HG03521 (cell line): Measurements from ENCODE around the gene CLPX.
"Not testable (repeated sequence)": the region's sequence is repeated elsewhere in the genome, so short reads cannot be mapped to it uniquely, and the experiment has no call there.

ENCODE experiments used
- ATAC-seq: cut with Tn5 transposase; IDR thresholded peaks from one replicate; pipeline ENCODE4 v1.9.1; 2021; ENCODE audit warnings: mild to moderate bottlenecking, moderate library complexity; ENCODE audit not compliant: unreplicated experiment

Gene CLPX

GRCh38 chr15:65175511-65175910 is 9.6 kb downstream of the CLPX start:
- no peak for ATAC-seq

- ATAC-seq, result no peak
Observed at GRCh38 chr15:65174509-65174908, 10.6 kb downstream of the CLPX start.

DNA sequence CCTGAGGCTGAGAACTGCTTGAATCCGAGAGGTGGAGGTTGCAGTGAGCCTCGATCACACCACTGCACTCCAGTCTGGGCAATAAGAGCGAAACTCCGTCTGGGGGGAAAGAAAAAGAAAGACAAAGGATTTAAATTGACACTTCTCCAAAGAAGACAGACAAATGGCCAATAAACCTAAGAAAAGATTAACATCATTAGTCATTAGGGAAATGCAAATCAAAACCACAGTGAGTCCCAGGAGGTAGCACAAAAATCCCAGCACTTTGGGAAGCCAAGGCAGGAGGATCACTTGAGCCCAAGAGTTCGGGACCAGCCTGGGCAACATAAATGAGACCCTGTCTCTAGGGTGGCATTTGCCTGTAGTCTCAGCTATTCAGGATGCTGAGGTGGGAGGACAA is 12.6 kb downstream of the CLPX start:
- no peak for ATAC-seq

- ATAC-seq, result no peak
Observed at GRCh38 chr15:65171428-65171827, 13.7 kb downstream of the CLPX start.

GRCh38 chr15:65165875-65166274 is 19.3 kb downstream of the CLPX start:
- no peak for ATAC-seq

DNA sequence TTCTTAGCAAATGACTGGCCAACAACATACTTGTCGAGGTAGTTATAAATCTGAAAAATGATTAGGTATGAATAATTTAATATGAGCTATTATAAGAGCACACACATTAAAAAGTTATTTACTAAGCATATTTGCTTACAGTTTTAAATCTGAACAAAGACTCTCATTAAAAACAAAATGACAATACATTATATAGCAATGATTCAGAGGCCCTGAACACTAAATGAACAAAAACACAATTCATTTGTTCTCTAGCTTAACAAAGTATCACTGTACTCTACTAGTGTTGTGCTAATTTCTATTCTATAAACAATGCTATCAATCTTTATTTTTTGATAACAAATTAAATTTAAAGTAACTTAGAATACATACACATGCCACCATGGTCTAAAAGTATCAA is 21.0 kb downstream of the CLPX start:
- no peak for ATAC-seq

DNA sequence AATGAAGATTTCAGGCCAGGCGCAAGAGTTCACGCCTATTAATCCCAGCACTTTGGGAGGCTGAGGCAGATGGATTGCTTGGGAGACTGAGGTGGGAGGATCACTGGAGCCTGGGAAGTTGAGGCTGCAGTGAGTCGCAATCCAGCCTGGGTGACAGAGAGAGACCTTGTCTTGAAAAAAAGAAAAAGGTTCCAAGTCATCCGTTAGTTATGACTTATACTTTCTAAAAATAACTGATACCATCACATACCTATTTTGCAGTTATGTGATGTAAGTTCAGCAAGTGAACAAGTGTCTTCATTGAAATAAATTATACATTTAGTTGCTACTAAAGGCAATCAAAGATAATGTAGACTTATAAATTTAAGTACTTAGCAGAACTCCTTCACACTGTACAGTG is 22.1 kb downstream of the CLPX start:
- no peak for ATAC-seq

DNA sequence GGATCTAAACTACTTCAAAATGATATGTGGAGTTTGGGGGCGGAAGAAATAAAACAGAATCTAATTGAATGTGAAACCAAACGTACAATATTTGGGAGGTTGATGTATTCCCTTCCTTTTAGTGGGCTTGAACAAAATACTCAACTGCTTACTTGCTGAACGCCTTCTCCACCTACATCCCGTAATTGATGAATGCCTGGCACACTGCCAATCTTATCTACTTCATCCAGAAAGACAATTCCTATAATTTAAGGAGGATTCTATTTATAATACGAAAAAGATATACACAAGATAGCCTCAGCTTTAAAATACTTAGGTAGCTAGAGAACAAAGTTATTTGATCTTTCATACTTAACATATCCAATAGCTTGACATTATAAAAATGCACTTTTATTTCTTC is 28.4 kb downstream of the CLPX start:
- no peak for ATAC-seq

GRCh38 chr15:65154720-65155119 is 30.4 kb downstream of the CLPX start:
- no peak for ATAC-seq

DNA sequence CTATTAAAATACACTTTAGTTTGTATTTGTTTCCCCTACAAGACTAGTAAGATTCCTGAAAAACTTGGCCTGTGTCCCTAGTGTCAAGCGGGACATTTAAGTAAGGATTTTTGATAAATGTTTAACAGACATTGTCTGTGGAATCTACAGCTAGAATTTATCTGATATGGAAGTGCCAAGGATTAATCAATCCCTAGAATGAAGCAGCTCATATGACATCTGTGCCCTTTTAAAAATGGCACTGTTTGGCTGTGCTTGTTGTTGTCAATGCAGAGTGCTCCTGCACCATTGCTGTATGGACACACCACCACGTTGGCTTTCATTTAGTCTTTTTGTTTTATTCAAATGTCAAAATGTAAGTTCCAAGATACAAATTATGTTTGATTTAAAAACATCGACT is 37.2 kb downstream of the CLPX start:
- ATAC-seq, result no peak

- no peak for ATAC-seq
Observed at GRCh38 chr15:65146438-65146837, 38.7 kb downstream of the CLPX start.

GRCh38 chr15:65138631-65139030 is 46.5 kb downstream of the CLPX start:
- ATAC-seq, result not testable (repeated sequence)

GRCh38 chr15:65137893-65138292 is 47.2 kb downstream of the CLPX start:
- ATAC-seq, result not testable (repeated sequence)

DNA sequence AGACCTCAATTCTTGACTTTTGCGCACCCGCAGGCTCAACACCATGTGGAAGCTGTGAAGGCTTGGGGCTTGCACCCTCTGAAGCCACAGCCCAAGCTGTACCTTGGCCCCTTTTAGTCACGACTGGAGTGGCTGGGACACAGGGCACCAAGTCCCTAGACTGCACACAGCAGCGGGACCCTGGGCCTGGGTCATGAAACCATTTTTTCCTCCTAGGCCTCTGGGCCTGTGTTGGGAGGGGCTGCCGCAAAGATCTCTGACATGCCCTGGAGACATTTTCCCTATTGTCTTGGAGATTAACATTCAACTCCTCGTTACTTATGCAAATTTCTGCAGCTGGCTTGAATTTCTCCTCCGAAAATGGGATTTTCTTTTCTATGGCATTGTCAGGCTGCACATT is 48.1 kb downstream of the CLPX start:
- not testable (repeated sequence) for ATAC-seq

GRCh38 chr15:65134538-65134937 is 50.6 kb downstream of the CLPX start:
- ATAC-seq, result no peak

DNA sequence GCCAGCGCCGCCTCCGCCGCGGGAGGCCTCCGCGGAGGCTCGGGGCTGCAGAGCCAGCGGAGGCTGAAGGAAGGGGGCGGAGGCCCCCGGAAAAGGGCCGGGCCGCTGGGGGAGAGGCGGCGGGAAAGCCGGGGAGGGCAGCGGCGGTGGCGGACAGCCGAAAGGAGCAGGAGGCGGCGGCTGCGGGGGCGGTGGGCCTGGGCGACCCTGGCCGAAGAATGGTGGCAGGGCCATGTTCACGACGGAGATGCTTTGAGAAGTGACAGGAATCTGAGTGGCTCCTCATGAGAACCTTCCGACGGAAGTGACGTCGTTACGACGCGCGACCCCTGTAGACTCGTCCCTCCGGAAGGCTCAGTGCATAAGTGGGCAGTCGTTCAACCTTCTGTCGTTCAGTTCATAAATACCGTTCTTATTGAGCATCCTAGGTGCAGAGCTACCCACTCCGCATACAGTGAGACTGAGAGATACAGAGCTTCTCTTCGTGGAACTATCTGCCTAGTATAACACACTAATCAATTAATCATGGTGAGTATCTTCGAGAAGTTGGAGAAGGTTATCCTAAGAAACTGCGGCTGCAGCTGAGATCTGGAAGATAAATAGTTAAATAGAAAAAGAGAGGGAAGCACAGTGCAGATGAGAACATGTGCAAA is 51.5 kb downstream of the CLPX start, which contains the start of gene PDCD7:
Gene PDCD7, minus strand, starts transcription at position 261 of the 653 bp plus-strand sequence. Its CDS starts 27 bp downstream, at position 234.
- ATAC-seq, result peak; percentile 74

DNA sequence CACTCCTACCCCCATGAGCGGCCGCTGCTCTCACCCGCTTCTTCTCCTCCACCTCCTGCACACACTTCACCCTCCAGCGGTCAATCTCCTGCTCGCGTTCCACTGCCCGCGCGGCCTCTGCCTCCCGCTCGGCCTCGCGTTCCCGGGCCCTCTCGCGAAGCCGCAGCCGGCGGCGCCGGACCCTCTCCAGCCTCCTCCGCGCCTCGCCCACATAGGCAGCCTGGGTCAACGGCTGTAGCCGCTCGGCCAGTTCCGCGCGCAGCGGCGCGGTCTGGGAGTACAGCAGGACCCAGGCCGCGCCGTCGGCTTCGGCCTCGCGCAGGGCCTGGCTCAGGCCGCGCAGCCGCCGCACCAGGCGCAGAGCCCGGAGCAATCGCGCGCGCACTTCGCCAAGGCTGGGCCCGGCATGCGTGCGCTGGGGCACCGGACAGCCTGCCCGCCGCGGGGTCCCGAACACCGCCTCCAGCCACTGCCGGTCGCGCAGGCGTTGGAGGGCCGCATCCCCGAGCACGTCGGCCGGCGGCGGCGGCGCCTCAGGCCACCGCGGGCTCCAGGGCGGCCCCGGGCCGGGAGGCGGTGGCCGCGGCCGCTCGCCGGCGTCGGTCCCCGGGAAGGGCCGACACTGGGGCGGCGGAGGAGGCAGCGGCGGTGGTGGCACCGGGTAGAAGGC is 52.1 kb downstream of the CLPX start:
- peak; percentile 53 for ATAC-seq

- ATAC-seq, result no peak
Observed at GRCh38 chr15:65130941-65131340, 54.2 kb downstream of the CLPX start.

- no peak for ATAC-seq
Observed at GRCh38 chr15:65115542-65115941, 69.6 kb downstream of the CLPX start.

GRCh38 chr15:65115086-65115485 is 70.1 kb downstream of the CLPX start, which contains the start of gene UBAP1L:
Gene UBAP1L (minus strand): TSS chr15:65115200. CDS start chr15:65106215, 8,985 bp downstream.
- no peak for ATAC-seq

GRCh38 chr15:65110676-65111292 is 74.4 kb downstream of the CLPX start:
- no peak for ATAC-seq

- ATAC-seq, result no peak
Observed at GRCh38 chr15:65106011-65106590, 79.0 kb downstream of the CLPX start.
